ELR (cell line): Measurements from ENCODE around the gene NRSN2.
A peak's percentile ranks its signal among the peaks of the same experiment; 100 is the strongest.
"Not testable (repeated sequence)": the region's sequence is repeated elsewhere in the genome, so short reads cannot be mapped to it uniquely, and the experiment has no call there.

Experiments used
- DNase-seq: peaks from one replicate; pipeline ENCODE4 v3.0.0-alpha.2; 2015; ENCODE audit warnings: low read depth

NRSN2 gene

DNA sequence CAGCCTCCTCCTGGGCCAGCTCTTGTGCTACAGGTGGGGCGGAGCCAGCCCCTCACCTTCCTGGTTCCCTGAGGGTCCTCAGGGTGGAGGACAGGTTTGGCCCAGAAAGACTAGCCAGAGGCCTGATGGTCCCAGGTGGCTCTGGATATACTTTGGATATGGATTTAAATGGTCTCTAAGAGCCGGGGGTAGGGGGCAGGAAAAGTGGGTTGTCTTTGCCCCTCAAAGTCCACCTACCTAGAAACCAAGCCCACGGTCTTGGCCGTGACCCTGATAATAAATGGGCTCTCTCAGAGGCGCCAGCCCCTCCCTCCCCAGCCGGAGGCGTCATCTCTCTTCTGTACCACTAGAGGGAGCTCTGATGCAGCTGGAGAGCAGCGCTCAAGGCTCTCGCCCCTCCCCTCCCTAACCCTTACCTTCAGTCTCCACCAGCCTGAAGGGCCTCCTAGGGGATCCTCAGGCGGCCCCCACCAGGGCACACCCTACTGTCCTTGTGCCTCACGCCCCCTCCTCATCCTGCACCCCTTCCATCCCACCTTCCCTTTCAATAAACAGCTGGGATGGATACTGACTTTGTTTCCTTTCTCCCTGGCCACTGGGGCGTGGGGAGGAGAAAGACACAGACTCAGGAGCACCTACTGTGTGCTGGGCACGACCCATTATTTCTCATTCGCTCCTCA lies 7.5 kb downstream of the NRSN2 start:
- DNase-seq = peak; percentile 83

DNA sequence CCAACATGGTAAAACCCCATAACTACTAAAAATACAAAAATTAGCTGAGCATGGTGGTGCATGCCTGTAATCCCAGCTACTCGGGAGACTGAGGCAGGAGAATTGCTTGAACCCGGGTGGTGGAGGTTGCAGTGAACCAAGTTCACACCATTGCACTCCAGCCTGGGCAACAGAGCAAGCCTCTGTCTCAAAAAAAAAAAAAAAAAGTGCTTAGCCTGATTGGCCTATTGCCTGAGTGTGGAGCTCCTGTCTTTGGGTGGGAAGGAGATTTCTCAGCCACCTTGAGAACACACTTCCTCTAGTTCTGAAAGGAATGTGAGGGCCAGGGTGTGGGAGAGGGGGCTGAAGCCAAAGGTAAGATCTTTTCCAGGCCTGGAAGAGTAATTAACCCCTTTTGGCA lies 9.2 kb downstream of the NRSN2 start:
- DNase-seq = not testable (repeated sequence)

DNA sequence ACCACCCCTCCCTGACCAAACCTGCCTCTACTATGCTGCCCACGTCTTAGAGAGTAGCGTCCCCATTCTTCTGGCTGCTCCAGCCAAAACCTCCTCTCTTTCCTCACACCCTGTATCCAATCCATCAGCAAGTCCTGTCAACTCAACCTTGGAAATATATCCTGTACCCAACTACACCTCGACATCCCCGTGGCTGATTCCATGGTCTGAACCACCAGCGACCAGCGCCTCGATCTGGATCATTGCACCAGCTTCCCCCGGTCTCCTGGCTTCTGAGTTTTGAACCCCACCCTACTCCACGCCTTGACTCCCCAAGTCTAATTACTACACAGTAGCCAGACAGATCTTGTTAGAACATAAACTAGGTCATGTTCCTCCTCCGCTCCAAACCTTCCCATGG lies 9.8 kb downstream of the NRSN2 start:
- no peak for DNase-seq

DNA sequence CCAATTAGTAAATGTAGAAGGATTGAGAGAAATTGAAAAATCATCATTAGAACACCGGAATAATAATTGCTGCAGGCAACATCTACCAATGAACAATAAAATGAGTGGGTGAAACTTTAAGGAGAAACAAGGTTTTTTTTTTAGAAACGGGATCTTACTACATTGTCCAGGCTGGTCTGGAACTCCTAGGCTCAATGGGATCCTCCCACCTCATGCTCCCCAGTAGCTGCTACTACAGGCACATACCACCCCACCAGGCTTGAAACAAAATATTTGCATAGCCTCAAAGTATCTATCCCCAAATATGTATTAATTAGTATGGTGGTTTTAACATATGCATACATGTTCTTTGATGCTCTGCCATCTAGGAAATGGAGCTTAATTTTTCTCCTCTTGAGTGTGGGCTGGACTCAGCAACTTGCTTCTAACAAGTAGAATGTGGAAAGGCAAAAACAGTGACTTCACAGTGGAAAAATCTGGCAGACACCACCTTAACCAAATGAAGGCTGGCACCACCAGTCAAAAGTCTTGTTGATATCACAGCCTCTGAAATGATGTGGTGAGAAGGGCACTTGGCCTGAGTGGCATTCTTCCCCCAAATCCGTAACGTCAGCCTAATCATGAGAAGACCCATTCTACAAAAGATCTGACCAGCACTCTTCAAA lies 12.1 kb downstream of the NRSN2 start:
- no peak for DNase-seq

DNA sequence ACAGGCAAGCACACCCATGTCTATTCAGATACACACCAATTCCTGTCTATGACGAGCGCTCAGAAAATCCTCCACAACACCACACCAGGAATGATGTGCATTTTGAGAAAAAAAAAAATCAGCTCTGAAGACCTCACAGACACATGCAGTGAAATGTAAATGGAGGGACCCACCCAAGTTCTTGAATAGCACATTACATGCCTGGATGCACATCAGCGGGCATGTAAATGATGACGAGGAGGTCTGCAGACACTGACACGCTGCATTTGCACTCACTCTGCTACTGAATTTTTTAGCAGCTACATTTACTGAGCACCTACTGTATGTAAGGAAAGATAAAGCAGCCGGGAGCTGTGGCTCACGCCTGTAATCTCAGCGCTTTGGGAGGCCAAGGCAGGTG lies 14.7 kb downstream of the NRSN2 start:
- no peak for DNase-seq

DNA sequence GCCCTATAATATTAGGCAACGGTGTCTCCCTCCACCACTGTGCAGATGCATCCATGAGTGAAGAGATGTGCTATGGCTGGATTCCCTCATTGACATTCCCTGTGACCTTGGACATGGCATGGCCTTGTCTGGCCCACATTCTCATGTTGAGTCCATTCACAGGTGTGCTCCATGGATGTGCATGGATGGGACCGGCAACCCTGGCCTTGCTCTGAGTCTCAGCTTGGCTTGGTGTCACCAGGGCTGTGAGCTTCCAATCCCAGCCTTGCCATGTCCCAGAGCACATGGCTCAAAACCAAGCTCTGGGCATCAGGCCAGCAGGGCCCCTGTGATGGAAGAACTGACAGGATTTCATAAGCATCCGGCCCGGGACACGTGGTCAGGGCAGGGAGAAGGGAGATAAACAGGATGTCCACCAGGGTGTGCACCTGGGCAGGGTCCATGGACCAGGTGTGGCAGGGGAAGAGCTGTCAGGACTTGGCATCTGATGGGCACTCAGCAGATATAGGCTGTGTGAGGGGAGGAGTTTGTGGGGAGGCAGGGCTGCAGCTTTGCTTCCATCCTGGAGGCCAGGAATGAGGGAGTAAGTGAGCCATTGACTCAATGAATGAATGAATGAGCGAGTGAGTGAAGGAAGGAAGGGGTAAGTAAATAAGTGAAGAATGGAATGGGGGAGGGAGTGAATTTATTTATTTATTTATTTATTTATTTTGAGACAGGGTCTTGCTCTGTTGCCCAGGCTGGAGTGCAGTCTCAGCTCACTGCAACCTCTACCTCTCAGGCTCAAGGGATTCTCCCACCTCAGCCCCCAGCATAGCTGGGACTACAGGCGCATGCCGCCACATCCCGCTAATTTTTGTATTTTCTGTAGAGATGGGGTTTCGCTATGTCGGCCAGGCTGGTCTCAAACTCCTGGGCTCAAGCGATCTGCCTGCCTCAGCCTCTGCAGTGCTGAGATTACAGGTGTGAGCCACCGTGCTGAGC lies 15.7 kb downstream of the NRSN2 start:
- peak; percentile 75 for DNase-seq

DNA sequence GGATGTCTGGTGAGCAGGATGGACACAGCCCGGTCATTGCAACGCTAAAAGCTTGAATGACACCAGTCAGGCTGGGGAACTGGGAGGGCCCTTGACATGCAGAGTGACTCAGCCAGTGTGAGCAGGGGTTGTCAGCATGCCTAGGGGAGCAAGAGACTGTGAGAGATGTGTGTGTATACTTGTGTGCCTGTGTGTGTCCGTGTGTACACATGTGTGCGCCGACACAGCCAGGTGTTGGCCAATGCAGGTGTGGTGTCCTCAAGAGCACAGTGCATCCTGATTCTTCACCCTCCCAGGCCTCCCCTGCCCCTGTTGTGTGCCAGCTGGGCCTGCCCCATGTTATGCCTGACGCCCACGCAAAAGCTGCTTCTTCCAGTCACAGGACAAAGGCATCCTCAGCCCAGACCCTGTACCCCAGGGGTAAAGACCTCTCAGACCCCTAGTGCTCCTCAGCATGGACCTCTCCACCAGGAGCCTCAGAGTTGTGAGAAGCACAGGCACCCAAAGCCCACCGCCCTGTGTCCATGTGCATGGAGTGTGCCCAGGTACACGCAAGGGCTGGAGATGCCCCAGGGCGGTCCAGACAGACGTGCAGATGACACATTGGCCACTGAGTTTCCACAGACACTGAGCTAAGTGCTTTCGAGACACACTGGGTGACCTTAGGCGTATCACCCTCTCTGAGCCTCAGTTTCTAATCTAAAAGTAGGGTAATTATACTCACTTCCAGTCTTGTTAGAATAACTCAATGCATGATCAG lies 16.6 kb downstream of the NRSN2 start:
- peak; percentile 49 for DNase-seq

DNA sequence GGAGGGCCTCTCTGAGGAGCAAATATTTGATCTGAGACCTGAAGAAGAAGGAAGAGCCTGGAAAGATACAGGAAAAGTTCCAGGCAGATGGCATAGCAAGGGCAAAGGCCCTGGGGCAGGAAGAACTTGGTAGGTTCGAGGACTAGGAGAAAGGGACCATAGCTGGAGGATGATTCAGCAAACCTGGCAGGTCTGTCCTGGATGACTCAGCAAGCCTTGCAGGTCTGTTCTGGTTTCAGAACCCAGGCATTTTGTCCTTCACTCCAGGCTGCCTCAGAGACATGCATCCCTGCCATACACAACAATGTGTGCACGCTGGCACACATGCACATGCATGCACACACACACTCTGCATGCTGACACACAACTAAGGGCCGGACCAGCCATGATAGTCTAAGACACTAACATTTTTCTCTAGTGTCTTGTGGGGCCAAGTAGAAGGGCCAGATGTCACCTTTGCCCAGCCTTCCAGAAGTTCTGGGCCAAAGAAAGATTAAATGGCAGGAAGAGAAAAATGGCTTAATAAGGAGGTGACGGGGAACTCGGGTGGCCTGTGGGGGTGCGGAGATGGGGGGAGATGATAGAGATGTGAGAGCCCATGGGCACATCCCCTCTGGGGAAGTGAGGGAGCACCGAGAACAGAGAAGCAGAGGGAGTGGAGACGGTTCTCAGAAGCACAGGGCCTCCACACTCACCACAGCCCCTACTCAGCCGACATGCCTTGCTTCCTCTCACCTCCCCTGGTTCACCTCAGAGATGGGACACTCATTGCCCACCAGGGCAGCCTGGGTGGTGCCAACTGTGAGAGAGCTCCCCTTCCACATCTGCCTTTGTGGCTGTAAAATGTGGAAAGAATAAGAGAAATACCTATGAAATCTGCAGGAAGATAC lies 18.2 kb downstream of the NRSN2 start:
- DNase-seq = peak; percentile 77

DNA sequence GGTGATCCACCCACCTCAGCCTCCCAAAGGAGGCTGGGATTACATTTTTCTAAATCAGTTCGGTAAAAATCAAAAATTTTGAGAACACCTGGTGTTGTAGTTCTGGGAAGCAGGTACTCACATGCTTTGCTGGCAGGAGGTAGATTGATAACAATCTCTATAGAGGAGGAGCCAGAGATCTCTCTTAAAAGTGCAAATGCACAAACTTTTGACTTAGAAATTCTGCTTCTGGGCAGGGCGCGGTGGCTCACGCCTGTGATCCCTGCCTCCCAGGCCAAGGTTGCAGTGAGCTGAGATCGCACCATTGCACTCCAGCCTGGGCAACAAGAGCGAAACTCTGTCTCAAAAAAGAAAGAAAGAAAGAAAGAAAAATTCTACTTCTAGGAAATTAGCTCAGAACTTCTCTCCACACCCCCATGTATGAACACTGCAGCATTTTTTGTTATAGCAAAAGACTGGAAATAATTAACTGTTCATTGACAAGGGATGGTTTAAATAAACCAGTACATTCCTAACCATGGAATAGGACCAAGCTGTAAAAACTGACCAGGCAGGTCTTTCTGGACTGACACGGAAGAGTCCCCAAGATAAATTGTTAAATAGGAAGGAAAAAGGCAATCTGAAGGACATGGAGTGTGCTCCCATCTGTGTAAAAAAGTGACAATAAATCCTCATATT lies 19.3 kb downstream of the NRSN2 start:
- no peak for DNase-seq

DNA sequence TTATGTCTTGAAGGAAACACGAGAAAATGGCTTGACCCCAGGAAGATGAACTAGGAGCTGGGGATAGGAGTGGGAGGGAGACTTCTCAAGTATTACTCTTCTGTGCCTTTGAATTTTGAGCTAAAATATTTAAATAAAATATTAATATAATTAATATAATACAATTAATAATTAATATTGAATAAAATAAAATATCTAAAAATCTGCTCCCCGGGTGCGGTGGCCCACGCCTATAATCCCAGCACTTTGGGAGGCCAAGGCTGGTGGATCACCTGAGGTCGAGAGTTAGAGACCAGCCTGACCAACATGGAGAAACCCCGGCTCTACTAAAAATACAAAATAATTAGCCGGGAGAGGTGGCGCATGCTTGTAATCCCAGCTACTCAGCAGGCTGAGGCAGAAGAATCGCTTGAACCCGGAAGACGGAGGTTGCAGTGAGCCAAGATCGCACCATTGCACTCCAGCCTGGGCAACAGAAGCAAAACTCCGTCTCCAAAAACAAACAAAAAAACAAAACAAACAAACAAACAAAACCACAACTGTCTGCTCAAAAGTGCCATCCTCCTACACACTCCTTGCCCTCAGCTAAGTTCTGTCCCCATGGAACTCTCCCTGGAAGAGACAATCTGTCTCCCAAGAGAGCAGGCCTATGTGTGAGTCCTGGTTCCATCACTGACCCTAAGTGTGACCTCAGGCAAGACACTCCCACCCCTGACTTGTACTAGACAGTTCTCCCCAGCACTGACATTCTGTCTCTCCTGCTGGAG lies 20.0 kb downstream of the NRSN2 start:
- DNase-seq = no peak

DNA sequence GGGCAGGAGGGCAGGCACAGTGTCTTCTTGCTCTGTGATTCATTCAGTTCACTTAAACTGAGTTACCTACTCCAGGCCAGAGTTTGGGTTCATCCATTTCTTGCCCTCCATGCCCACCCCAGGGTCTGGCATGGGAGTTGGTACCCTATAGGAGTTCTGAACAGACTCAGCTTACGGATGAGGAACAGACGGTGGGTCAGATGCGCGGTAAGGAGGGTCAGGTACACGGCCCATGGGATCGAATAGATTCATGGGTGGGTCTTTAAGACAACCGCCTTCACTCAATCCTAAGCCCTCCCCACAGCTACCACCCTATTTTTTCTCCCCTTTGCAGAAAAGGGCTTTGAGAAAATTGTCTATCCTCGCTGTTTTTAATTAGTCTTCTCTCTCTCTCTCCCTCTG lies 20.6 kb downstream of the NRSN2 start:
- no peak for DNase-seq

DNA sequence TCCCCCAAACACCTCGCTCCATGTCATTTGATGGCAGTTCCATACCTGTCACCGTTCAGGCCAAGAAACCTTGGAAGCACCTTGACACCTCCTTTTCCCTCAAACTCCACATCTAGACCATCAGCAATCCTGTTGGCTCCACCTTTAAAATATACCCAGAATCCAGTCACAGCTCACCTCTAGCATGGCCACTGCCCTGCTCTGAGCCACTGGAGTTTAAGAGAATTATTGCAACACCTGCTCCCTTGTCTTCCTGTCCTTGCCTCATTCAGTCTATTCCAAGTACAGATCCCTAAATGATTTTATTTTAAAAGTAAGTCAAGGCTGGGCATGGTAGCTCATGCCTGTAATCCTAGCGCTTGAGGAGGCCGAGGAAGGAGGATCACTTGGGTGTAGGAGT lies 22.0 kb downstream of the NRSN2 start:
- DNase-seq = no peak

DNA sequence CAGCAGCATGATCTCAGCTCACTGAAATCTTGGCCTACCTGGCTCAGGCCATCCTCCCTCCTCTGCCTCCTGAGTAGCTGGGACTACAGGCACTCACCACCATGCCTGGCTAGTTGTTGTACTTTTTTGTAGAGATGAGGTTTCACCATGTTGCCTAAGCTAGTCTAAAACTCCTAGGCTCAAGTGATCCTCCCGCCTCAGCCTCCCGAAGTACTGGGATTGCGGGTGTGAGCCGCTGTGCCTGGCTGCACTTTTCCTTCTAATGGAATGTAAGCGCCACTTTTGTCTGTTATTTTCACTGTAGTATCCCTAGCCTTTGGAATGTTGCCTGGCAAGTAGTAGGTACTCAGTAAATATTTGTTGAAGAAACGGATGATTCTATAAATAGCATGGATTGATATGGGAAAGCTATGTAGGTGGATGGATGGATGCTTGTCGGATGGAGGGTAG lies 23.3 kb downstream of the NRSN2 start:
- no peak for DNase-seq

DNA sequence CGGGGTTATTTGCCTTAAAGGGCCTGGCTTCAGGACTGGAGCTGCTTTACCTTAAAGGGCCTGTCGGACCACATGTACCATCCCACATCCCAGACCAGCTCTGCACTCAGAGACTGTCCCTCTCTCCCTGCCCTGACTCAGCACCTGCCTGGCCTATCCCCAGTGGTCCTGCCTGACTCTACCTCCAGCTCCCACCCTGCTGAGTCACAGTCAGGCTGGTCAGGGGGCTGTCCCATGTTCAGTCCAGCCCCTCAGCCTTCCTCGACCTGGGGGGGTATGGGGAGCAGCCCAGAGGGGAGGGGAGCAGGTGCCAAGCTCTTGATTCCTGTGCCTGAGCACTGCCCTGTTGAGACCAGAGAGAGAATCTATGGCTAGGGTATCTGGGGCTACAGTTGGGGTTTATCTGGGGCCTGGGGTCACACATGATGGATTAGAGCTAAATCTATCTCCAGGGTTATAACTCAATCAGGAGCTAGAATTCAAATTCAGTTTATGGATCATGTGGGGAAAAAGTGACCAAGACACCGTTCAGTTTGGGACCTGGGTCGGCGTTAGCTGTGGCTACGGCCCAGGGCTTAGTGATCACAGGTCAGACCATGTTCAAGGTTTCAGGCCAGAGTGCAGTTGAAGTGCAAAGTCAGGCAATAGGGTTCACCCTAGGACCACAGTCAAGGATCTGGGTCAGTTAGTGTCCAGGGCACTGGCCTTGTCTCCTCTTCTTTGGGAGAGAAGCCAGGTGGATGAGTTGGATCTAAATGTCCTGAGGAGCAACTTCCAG lies 24.3 kb downstream of the NRSN2 start:
- no peak for DNase-seq

DNA sequence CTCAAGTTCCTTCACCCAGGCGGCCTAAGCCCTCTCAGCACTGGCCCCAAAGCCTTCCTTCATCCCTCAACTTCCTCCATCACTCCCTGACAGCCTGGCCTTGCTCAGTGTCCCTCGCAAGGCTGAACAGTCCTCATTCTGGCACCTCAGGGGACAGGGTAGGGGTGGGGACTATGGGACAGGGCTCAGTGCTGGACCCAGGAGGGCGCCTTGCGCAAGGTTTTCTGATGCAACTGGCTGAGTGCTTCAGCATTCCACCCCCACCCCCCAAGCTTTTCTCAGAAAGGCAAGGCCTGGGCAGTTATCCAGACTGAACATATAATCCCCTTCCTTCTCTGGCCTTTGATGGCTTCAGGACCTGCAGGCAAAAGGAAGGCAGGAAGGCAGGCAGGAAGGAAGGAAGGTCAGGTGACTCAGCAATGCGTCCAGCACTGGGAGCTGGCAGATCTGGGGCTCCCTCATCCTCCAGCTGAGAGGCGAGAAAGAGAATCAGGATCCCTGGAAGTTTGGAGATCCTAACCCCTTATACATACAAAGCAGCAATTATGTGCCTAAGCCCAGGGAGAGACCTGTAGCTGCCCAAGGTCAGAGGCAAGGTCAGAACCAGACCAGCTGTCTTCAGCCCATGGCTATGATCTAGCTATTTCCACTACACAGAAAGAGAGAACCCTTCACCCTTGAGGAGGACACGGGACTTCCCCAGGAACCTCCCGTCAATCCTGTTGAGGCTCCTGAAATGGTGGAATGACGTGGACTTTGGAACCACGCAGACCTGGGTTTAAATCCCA lies 25.0 kb downstream of the NRSN2 start:
- peak; percentile 94 for DNase-seq

DNA sequence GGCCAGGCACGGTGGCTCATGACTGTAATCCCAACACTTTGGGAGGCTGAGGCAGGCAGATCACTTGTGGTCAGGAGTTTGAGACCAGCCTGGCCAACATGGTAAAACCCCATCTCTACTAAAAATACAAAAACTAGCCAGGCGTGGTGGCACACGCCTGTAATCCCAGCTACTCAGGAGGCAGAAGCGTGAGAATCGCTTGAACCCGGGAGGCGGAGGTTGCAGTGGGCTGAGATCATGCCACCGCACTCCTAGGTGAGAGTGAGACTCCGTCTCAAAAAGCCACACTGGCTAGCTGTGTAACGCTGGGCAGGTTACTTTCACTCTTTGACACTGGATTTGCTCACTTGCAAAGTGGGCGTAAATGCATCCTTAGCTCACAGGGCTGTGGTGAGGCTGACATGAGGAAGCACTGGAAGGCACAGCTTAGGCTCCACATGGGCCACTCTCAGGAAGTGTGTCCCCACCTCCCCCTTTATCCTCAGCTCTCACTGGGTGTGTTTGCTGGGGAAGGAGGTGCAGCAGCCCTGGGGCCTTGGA lies 25.7 kb downstream of the NRSN2 start:
- DNase-seq = not testable (repeated sequence)

DNA sequence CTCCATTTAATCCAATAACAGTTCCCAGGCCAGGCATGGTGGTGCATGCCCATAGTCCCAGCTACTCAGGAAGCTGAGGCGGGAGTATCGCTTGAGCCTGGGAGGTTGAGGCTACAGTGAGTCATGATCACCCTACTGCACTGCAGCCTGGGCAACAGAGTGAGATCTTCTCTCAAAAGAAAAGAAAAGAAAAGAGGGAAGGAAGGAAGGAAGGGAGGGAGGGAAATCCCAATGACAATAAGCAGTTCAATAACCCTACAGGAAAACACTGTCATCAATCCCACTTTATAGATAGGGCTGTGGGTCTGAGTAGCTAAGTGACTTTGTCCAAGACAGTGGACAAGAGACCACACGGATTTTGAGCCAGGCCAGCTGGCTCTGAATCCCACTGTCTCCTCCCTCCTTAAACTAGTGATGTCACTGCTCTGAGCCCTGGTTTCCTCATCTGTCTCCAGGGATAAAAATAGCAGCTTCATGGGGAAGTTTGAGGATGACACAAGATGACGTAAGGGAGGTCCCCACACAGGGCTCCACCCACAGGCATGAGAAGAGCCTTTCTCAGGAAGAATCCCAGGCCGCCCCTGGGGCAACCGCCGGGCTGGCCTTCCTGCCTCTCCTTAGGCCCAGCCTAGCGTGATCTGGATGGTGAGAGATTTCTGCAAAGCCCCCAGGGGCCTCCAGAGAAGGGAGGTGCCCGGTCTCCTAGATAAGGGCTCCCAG lies 26.4 kb downstream of the NRSN2 start:
- peak; percentile 82 for DNase-seq
